ENCODE measurements around the gene CYP19A1.
"Not testable (repeated sequence)": the region's sequence is repeated elsewhere in the genome, so short reads cannot be mapped to it uniquely, and the experiment has no call there.

The CYP19A1 gene

DNA sequence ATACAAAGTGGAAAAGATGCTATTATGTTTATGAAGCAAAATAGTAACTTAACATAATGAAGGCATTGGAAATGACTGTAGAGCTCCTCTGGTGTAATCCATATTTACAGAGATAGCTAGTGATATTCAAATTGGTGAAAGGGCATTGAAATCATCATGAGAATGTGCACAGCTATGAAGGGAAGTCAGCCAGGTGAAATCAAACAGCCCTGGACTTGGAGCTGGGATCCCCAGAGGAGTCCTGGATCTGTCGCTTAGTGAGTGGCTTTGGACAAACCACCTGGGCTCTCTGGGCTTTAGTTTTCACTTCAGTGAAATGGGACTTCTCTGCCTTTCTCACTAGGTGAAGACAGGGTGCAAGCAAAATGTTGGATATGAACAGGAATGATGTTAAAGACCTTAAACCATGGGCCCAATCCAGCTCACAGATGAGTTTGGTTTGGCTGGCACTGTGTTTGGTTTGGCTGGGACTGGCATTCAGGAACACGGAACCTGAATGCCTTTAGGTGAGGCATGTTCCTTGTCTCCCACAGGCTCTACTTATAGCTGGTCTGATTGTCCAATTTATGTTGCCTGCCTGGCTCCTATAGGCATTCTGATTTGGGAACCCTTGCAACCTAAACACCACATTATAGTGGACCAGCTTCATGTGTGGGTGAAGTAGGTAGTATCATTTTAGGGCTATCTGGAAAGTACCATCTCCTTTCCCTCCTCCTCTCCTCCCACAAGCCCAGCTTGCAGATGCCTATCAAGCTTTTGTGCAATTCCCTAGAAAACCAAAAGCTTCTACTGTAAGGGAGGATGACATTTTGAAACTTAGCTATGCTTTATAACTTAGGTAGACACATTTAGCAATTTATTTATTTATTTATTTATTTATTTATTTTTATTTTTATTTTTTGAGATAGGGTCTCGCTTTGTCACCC is 133.1 kb downstream of the CYP19A1 start:
- no peak for DNase-seq (ENCODE audit: low read depth)

DNA sequence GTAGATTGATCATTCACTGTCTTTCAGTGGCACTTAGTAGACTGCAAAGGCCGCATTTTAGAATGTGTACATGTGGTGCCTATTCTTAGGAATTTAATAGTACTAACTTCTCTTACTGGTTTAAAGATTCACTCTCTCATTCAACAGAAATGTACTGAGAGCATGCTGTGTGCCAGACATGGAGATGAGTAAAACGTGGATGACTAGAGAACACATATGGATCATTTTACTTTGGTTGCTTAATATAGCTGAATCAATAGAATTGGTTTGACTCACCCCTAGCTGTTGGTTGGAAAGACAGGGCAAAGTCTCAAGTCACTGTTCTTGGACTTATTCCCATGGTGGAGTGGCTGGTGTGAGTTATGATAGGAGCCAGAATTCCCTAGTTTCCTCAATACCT is 134.6 kb downstream of the CYP19A1 start:
- no peak for DNase-seq (ENCODE audit: low read depth)

DNA sequence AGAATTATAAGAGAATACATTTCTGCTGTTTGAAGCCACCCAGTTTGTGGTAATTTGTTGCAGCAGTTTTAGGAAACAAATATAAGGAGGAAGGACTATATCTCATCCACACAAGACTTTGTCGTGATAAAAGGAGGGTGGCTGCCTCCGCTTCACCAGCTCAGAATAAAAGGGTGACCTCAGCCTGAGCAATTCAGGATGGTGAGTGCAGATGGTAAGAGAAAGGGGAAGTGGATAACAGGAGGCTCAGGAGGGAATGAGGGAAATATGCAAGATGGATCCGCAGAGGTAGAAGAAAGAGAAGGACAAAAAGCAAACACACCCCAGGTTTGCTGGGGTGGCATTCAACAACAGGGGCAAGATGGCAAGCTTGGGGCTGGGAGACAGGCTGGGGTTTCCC is 135.6 kb downstream of the CYP19A1 start:
- DNase-seq (ENCODE audit: low read depth), result no peak

DNA sequence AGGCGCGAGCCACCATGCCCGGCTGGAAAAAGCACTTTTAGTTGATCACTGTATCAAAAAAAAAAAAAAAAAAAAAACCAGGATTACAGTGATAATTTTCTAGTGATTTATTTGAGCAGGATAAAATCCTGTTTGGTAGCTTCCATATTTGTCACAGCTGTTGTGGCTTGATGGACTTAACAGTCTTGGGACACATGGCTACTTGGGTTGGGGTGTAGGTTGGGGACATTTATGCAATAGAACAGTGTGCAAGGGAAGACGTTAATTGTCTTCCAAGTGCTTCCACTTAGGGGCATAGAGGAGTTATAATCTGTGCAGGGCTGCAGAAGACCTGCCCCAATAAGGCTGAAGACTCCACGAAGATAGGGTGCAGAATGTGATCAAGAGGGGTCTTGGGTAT is 136.8 kb downstream of the CYP19A1 start:
- DNase-seq (ENCODE audit: low read depth), result no peak

DNA sequence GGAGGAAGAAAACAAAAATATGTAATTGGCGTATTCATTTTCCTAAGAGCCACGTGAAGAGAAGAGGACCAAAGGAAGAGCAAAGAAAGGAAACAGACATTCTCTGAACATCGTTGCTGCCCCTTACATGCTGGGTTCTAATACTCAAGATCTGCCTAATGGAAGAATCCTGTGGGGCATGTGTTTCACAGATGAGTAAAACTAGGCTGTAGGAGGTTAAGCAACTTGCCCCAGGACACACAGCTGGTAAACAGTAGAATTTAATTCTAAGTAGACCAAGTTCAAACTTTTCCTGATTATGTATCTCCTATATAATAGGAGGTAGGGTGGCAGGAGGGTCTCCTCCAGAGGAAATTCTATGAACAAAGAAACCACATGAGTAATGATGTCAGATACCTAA is 137.6 kb downstream of the CYP19A1 start:
- no peak for DNase-seq (ENCODE audit: low read depth)

DNA sequence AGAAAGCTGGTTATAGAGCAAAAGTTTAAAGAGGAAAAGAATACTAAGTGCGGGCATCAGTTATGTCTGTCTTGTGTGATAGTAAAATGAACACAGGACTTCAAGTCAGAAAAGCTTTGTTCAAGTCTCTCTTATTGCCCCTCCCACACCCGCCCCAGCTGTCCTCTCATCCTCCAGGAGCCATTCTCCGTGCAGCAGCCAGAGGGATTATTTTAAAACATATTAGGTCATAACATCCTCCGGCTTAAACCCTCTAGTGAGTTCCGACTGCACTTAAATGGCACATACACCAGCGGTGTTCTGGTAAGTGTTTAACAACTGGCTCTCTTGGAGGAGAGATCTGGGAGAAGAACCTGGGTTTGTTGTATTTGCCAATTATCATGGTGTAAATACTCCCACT is 138.9 kb downstream of the CYP19A1 start:
- DNase-seq (ENCODE audit: low read depth), result no peak

DNA sequence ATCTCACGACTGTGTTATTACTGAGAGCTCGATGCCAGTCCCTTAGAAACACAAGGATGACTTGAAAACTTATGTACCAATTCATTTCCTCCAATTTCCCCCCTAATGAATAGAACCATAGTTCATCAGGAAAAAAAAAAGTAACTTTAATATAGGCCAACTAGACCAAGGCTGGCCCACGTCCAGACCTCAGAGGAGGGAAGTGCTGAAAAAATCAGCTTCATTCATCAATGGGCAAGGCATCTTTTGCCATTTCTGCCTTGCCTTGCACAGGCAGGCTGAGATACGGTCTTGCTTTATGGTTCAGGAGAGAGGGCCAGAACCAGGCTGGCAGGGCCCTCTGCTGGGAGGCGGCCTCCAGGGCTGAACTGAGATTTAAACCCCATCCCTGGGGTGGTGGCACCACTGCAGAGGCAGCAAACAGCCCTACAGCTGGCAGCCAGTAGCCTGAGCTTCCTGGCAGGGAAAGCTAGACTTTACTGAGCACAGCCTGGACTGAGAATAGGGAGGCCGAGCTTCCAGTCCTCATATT is 139.6 kb downstream of the CYP19A1 start:
- DNase-seq (ENCODE audit: low read depth), result no peak

DNA sequence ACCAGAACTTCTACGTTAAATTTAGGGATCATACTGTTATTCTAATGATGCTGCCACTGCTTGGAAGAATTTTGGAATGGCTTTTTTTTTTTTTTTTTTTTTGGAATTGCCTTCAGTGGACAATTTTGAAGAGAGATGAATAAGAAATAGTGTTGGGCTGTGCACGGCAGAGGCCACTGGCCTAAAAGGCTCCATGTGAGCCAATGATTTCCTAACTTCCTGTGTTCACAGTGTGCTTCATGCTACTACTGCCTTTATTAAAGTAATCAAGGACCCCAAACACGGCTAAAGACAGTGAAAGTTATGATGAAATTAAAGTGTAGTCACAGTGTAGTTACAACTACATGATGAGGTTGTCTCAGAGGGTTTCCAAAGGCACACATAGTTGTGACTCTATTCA is 142.9 kb downstream of the CYP19A1 start:
- no peak for DNase-seq (ENCODE audit: low read depth)

DNA sequence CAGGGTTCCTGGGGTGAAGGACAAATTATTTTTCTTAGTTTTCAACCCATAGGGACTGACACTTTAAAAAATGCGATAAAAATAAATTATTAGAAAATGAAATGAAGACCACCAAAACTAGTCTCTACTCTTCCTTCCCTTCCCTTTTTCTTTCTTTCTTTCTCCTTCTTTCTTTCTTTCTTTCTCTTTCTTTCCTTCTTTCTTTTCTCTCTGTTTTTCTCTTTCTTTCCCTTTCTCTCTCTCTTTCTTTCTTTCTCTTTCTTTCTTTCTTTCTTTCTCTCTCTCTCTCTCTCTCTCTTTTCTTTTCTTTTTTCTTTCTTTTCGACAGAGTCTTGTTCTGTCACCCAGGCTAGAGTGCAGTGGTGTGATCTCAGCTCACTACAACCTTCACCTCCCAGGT is 144.4 kb downstream of the CYP19A1 start:
- no peak for DNase-seq (ENCODE audit: low read depth)

DNA sequence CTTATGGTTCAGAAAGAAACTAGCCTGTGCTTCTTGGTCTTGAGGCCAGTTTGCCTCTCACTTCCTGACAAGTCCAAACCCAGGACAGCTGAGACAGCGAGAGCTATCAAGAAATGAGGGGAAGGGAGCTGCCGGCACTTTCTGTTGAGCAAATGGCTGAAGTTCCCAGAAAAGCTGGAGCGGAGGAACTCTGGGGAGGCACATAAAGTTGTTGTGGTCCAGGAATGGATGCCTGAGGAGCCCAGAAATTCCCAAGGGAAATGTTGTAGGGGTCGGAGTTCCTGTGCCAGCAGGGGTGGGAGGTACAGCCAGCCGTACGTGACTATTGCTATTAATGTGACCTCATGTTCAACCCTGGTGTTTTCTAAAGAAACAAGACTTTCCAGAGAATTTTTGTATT is 144.9 kb downstream of the CYP19A1 start:
- no peak for DNase-seq (ENCODE audit: low read depth)

DNA sequence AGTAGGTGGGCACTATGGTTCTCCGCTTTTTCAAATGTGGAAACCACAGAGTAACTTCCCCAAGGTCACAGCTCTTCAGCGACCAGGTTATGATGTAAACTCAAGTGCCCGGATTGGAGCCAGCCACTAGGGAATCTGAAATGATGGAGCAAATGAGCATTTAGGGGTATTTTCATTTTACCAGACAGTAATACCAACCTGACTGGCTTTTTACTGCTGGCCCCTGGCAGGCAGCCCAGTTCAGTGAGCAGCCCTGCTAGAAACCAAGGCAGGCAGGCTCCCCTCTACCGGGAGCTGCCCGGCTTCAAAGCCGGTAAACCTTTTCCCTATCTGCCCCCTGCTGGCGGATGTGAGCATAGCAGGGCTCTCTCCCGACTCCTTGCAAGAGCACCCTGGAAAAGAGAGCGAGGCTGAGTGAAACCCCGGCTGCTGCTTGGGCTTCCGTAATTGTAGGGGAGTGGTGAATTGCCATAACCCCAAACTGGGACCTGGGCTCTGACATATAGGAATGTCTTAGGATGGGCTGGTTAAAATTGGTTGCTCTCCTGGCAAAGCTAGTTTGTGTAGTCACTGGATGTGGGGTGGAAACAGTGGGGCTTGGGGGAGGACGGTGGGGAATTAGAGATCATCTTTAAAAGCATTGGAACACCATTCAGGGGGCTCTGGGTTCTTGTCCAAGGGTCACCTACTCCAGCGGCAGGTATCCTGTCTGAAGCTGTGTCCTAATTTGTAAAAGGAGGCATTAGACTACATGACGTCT is 145.7 kb downstream of the CYP19A1 start:
- DNase-seq (ENCODE audit: low read depth), result peak; percentile 63

DNA sequence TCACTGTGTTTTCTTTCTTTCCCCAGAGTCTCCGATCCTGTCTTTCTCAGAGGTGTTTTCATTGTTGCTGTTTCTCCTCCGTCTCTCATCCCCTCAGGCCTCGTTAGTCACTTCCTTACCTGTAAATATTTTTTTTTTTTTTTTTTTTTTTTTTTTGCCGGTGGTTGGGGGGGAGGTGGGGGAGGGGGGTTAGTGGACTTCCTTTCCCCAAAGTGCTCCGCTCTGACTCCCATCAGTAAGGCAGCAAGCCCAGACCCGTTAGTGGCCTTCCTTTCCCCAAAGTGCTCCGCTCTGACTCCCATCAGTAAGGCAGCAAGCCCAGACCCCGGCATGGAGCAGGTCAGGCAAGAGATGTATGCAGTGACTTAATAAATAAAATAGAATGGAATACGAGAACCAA is 146.6 kb downstream of the CYP19A1 start:
- DNase-seq (ENCODE audit: low read depth), result no peak

DNA sequence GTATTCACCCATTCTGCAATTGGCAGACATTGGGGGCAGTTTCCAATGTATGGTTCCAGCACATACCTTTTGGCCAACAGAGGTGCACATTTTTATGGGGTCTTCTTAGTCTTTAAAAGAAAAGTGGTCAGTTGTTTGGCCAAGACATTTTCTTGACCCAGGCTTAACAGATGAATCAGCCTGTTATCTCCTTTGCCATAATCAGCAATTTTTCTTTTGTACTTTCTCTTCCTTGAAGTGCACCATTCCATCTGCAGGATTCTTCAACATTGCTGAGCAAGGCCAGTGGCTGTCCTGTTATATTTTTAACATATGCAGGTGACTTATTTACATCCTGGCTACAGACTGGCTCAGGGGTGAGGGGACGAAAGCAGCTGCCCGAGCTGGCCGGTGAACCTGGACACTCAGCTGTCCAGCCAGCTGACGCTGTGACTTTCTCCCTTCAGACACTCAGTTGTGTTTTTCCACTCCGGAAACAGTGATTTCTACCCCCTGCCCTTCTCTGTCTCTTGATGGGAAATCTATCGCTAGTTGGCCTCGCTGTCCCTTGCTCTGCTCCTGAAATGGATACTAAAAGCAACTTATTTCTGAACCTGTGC is 147.2 kb downstream of the CYP19A1 start:
- no peak for DNase-seq (ENCODE audit: low read depth)

DNA sequence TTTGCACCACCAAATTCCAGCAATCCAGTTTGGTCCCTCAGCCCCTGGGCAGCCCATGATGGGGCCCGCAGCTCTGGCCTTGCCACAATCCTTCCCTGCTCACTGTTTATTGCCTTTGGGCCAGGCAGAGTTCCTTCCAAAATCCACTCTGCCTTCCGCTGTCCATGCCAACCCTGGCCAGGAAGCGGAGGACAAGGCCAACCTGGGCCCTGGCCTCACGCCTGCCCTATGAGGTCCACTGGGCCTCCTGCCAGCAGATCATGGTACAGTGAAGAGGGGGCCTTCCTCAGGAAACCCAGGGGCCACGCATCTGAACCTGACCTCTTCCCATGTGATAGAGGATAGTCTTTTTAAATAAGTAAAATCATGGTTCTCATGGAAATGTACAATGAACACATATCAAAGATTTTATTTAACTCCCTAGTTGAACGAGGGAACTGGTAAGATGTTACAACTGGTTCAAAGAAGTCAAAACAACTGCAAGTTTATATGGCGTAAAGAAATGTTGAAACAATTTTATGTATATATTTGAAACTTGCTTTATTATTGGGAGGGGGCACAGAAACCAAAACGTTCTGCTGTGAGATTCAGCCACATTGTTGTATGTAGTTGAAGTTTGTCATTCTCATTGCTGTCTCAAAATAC is 147.8 kb downstream of the CYP19A1 start:
- no peak for DNase-seq (ENCODE audit: low read depth)

DNA sequence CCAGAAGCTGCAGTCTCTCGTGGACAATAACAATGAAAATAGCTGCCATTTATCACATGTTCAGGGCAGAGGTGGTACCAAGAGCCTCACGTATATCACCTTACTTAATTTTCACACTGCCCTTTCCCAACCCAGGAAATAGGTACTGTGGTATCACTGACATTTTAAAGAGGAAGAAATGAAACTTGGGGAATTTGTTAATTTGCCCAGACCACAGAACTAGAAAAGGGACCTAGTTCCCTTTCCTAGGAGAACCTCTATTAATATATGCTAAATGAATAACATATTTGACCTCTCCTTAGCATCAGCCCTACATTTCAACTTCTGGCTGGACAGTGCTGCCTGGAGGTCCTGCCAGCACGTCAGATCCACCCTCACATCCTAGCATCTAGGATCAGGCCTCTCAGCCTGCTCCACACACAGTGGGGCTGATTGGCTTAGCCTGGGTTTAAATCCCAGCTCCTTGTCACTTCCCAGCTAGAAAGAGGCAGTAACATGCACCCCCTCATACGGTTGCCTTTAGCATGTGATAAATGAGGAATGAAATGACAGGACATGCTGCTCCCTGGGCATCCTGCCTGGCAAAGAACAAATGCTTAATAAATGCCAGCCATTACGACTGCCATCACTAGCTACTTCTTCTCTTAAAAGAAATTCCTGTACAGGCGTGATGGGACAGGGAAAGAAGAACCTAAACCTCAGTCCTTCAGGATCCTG is 148.6 kb downstream of the CYP19A1 start:
- DNase-seq (ENCODE audit: low read depth), result no peak

DNA sequence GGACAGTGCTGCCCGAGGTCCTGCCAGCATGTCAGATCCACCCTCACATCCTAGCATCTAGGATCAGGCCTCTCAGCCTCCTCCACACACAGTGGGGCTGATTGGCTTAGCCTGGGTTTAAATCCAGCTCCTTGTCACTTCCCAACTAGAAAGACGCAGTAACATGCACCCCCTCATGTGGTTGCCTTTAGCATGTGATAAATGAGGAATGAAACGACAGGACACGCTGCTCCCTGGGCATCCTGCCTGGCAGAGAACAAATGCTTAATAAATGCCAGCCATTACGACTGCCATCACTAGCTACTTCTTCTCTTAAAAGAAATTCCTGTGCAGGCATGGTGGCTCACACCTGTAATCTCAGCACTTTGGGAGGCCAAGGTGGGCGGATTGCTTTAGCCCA is 149.6 kb downstream of the CYP19A1 start:
- not testable (repeated sequence) for DNase-seq (ENCODE audit: low read depth)

DNA sequence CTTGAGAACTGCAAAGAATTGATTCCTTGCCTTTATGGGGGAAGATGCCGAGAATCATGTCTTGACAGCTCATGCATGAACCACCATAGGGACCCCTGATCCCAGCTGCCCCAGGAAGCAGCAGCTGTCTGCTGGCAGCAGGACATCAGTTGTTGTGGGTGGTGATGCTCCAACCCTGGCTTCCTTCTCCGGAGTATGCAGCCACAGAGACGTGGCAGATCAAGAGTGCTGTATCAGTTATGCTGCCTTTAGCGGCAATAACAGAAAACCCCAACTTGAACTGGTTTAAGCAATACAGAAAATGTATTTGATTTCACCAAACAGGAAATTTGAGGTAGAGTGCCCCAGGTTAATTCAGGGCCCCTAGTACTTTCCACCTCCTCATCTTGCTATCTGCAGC is 151.5 kb downstream of the CYP19A1 start:
- DNase-seq (ENCODE audit: low read depth), result no peak

DNA sequence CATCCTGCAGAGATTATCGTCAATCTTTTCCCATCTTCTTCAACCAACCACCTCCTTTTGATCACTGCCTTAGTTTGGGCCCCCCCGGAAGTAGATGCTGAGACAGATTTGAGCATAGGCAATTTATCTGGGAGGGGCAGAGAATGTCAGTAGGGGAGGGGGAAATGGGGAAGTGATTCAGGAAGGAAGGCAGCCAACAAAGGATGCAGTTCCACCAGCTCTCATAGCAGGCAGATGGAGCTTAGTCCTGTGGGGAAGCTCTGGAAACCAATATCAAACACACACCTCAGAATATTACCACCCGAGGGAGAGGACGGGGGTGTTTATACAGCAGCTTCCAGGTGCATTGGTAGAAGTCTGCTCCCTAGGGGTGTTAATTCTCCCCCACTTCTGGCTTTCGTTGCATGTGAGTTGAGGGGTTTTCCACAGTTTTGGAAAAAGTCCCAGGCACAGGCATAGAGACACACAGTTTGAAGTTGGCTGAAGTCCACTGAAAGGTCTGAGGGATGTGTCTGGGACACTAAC is 152.2 kb downstream of the CYP19A1 start:
- no peak for DNase-seq (ENCODE audit: low read depth)

DNA sequence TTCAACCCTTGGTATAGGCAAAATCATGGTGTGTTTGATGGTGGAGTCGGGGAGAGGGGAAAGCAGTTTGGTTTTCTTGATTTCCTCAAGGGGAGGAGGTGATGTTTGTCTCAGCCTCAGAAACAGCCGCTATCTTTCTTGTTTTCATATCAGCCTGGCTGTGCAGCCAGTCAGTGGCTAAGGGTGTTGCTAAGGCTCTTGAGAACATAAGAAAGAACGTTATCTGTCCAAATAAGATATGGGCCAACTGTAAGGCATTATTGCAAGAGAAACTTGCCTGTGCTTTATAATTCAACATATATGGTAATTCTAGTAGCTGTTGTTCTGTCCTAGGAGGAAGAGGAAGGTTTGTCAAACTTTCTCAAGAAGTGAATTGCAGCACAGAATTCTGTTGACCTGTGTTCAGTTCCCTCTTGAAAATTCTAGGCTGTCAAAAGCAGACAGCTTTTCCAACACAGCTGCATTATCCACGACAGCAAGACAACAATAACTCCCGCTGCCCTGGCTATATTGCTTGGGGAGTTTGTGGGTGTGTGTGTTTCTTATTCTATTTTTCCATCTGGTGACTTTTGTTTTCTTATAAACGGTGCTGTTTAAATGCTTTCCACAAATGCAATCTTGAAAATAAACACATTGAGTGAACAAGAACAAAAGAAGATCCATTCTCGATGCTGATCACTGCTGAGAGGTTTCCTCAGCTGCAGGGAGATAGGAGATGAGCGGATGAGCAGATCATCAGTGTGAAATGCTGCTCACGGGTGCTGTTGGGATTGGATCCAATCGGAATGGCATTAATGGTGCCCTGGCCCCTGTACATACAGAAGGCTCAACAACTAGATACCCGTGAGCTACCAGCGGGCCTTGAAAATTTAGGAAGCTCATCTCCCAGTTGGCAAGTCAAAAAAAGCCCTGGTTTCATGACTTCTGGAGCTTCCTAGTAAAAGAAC is 152.9 kb downstream of the CYP19A1 start:
- DNase-seq (ENCODE audit: low read depth), result no peak

DNA sequence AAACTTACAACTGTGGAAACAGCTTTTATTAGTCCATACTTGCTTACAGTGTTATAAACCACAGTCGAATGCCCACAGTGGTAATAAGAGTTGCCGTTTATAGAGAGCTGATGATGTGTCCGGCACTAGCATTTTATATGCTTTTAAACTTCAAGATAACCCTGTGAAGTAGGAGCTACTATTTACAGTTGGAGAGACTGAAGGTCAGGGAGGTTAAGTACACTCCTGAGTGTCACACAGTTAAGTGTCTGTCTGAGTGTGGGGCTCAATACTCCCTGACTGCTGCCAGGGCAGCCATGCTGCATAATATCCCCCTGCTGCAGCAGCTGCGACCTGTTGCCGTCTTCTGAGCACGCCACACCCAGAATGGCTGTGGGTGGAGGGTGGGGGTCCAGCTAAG is 153.8 kb downstream of the CYP19A1 start:
- DNase-seq (ENCODE audit: low read depth), result no peak
